Naive thymus-derived CD4-positive, alpha-beta T cell (primary cell): ENCODE measurements around the gene SCCPDH. TPM values are rescaled to one million over a fixed set of nuclear protein-coding genes. Genes with fewer than 3 reads are reported as not detected.

Experiments used
- ATAC-seq: fragments of 150-1000 bp; cut with Tn5 transposase; 2 replicates; pipeline ENCODE4 v1.10.0; 2021; ENCODE audit warnings: mild to moderate bottlenecking, moderate library complexity
- CTCF ChIA-PET: fragments of 350-600 bp; sonication (Branson Sonifier 250); formaldehyde crosslinking; loops from one replicate; lab custom pipeline; 2021; ENCODE audit warnings: antibody characterized with exemption; lab: Charles Lee
- POLR2A ChIA-PET: fragments of 350-600 bp; sonication (Branson Sonifier 250); formaldehyde crosslinking; loops from one replicate; lab custom pipeline; 2021; ENCODE audit warnings: antibody characterized with exemption, inconsistent platforms; lab: Charles Lee
- DNase-seq, 9 donors: peaks; one replicate each; pipeline versions ENCODE4 v3.0.0 to v3.0.0-alpha.2; 2020 to 2022; ENCODE audit warnings: mixed read lengths in 1 of 9
- H3K27ac ChIP-seq: one replicate; pipeline ENCODE4 v1.7.0; 2013; ENCODE audit warnings: mild to moderate bottlenecking, low read depth, low read length, moderate library complexity
- H3K27me3 ChIP-seq, 2 donors: one replicate each; pipeline ENCODE4 v1.7.0; 2013; ENCODE audit warnings: low read length in 2 of 2, mild to moderate bottlenecking in 2 of 2, moderate library complexity in 2 of 2; ENCODE audit not compliant: control insufficient read depth in 2 of 2, insufficient read depth in 2 of 2
- H3K36me3 ChIP-seq, 3 experiments: 1 replicate in 2 of 3; 2 replicates in 1 of 3; pipeline ENCODE4 v1.7.0; 2013; ENCODE audit warnings: low read length in 3 of 3, mild to moderate bottlenecking in 3 of 3, moderate library complexity in 1 of 3; ENCODE audit not compliant: insufficient read depth in 3 of 3, control insufficient read depth in 2 of 3
- H3K4me1 ChIP-seq, 2 donors: one replicate each; pipeline ENCODE4 v1.7.0; 2013; ENCODE audit warnings: low read length in 2 of 2, mild to moderate bottlenecking in 2 of 2, moderate library complexity in 1 of 2; ENCODE audit not compliant: control insufficient read depth in 2 of 2, insufficient read depth in 2 of 2
- H3K4me3 ChIP-seq: 2 replicates; pipeline ENCODE4 v1.7.0; 2013; ENCODE audit warnings: mild to moderate bottlenecking, low read length
- H3K9me3 ChIP-seq, 3 experiments: 1 replicate in 2 of 3; 2 replicates in 1 of 3; pipeline ENCODE4 v1.7.0; 2013; ENCODE audit warnings: low read length in 3 of 3; ENCODE audit not compliant: control insufficient read depth in 2 of 3
- H3K27ac Mint-ChIP-seq, 9 donors: one replicate each; pipeline ENCODE4 v1.8.0; 2020 to 2022; ENCODE audit warnings: mixed read lengths in 9 of 9, mild to moderate bottlenecking in 8 of 9, moderate library complexity in 5 of 9, inconsistent platforms in 2 of 9
- H3K27me3 Mint-ChIP-seq, 5 donors: one replicate each; pipeline ENCODE4 v1.8.0; 2021 to 2022; ENCODE audit warnings: mixed read lengths in 5 of 5, mild to moderate bottlenecking in 1 of 5
- H3K36me3 Mint-ChIP-seq, 5 donors: one replicate each; pipeline ENCODE4 v1.8.0; 2020 to 2022; ENCODE audit warnings: mixed read lengths in 5 of 5, mild to moderate bottlenecking in 3 of 5, inconsistent platforms in 1 of 5
- H3K4me1 Mint-ChIP-seq, 7 donors: one replicate each; pipeline ENCODE4 v1.8.0; 2020 to 2022; ENCODE audit warnings: mixed read lengths in 7 of 7, mild to moderate bottlenecking in 3 of 7, inconsistent platforms in 1 of 7
- H3K4me3 Mint-ChIP-seq, 10 donors: one replicate each; pipeline ENCODE4 v1.8.0; 2020 to 2022; ENCODE audit warnings: mild to moderate bottlenecking in 10 of 10, mixed read lengths in 10 of 10, moderate library complexity in 6 of 10, inconsistent platforms in 2 of 10
- H3K9me3 Mint-ChIP-seq, 11 donors: one replicate each; pipeline ENCODE4 v1.8.0; 2020 to 2022; ENCODE audit warnings: mixed read lengths in 11 of 11, mild to moderate bottlenecking in 4 of 11, inconsistent platforms in 1 of 11, moderate library complexity in 1 of 11
- intact Hi-C, 2 donors: fragments of 100-400 bp; cut with micrococcal nuclease; formaldehyde crosslinking; loops; one replicate each; pipeline ENCODE4 v1.15.1; 2023
- polyA plus RNA-seq, 2 donors: library from polyadenylated mRNA; unstranded; fragments of 300-500 nt; fragmentation: Illumina TruSeq; gene quantifications; one replicate each; pipeline ENCODE4 v1.2.3, GENCODE V29; 2021
- total RNA-seq, 6 experiments: library from RNA in 5 of 6; stranded (reverse) in 5 of 6; gene quantifications; 1 replicate in 5 of 6; 2 replicates in 1 of 6; pipeline ENCODE4 v1.2.3 and lab custom pipeline; 2021 to 2026

Gene SCCPDH
- total and polyA plus RNA-seq, 7 experiments from 2014 or later: 3.5 to 14.5 (median 5.3) TPM

- peaks cover 0 to 26% (median 13%) of the 10 kb centered on the region in 5 donors for H3K36me3 Mint-ChIP-seq
- H3K9me3 Mint-ChIP-seq: peaks cover 0 to 20% (median 6%) of the 10 kb centered on the region in 11 donors
- CTCF ChIA-PET: interaction anchor here (0.6 to 0.7 kb wide), 2 partner anchors 279 to 1746 kb away, joined by 3 read pairs; no protein-coding TSS in a partner anchor
- DNase-seq (no peak), ATAC-seq (no peak)
- no peak overlapping the region for H3K27ac Mint-ChIP-seq
- POLR2A ChIA-PET: no interaction called here
- H3K27ac ChIP-seq: no peak overlapping the region
- H3K9me3 ChIP-seq: no peaks in the 10 kb centered on the region
- H3K4me3 ChIP-seq: no peak overlapping the region
- H3K4me1 ChIP-seq: no peaks in the 10 kb centered on the region
- H3K4me3 Mint-ChIP-seq: no peak overlapping the region
- H3K27me3 ChIP-seq: no peaks in the 10 kb centered on the region
- H3K27me3 Mint-ChIP-seq: no peaks in the 10 kb centered on the region
- H3K4me1 Mint-ChIP-seq: peaks cover 0 to 4% (median 0%) of the 10 kb centered on the region in 7 donors
- intact Hi-C loops: no loop called here
- no peaks in the 10 kb centered on the region for H3K36me3 ChIP-seq
These were observed 23.8 kb downstream of the SCCPDH start for GRCh38 chr1:246748006-246748405.

DNA sequence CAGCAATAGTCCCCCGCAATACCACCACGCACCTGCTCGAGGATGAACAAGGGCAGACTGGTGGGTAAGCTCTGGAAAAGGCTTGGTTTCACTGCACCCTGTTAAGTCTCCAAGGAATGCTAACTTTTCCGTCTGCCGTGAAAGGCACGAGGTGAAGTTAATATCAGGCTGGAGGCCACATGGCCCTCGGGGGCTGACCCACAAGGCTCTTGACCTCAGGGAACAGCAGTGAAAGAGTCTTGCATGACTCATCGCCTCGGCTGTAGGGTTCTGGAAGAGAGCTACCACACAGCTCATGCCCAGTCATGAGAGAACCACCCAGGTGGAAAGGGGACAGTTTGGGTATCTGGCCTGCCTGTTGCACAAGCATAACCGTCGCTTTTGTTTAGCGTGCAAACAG, 24.7 kb downstream of the SCCPDH start:
- Histone ChIP-seq H3K4me3 (no peak overlapping the region), H3K27me3 (no peaks in the 10 kb centered on the region), H3K9me3 (no peaks in the 10 kb centered on the region), H3K4me1 (no peaks in the 10 kb centered on the region), H3K27ac (no peak overlapping the region), H3K36me3 (no peaks in the 10 kb centered on the region)
- Mint-ChIP-seq H3K4me3 (no peak overlapping the region), H3K9me3 (peaks cover 0 to 14% (median 3%) of the 10 kb centered on the region in 11 donors), H3K4me1 (peaks cover 0 to 4% (median 0%) of the 10 kb centered on the region in 7 donors), H3K27me3 (no peaks in the 10 kb centered on the region), H3K27ac (no peak overlapping the region), H3K36me3 (peaks cover 0 to 21% (median 6%) of the 10 kb centered on the region in 5 donors)
- ChIA-PET POLR2A (no interaction called here), CTCF (no interaction called here)
- intact Hi-C loops: no loop called here
- DNase-seq (no peak), ATAC-seq (no peak)

- ATAC-seq: no peak
- Mint-ChIP-seq H3K4me3 (no peak overlapping the region), H3K36me3 (peaks cover 0 to 12% (median 1%) of the 10 kb centered on the region in 5 donors), H3K4me1 (no peaks in the 10 kb centered on the region), H3K27me3 (no peaks in the 10 kb centered on the region), H3K9me3 (peaks cover 0 to 5% (median 3%) of the 10 kb centered on the region in 11 donors), H3K27ac (no peak overlapping the region)
- no peaks in the 10 kb centered on the region for H3K36me3 ChIP-seq
- CTCF ChIA-PET: no interaction called here
- intact Hi-C loops: loop anchor here in 1 of 2 donors (10.0 kb wide), 1 partner anchor 186 kb away; the partner anchor contains the start of genes CNST and TFB2M
- no peaks in the 10 kb centered on the region for H3K4me1 ChIP-seq
- H3K27ac ChIP-seq: no peak overlapping the region
- POLR2A ChIA-PET: no interaction called here
- H3K9me3 ChIP-seq: no peaks in the 10 kb centered on the region
- no peaks in the 10 kb centered on the region for H3K27me3 ChIP-seq
- no peak overlapping the region for H3K4me3 ChIP-seq
- no peak for DNase-seq
These were observed 26.5 kb downstream of the SCCPDH start for GRCh38 chr1:246750752-246751151.

DNA sequence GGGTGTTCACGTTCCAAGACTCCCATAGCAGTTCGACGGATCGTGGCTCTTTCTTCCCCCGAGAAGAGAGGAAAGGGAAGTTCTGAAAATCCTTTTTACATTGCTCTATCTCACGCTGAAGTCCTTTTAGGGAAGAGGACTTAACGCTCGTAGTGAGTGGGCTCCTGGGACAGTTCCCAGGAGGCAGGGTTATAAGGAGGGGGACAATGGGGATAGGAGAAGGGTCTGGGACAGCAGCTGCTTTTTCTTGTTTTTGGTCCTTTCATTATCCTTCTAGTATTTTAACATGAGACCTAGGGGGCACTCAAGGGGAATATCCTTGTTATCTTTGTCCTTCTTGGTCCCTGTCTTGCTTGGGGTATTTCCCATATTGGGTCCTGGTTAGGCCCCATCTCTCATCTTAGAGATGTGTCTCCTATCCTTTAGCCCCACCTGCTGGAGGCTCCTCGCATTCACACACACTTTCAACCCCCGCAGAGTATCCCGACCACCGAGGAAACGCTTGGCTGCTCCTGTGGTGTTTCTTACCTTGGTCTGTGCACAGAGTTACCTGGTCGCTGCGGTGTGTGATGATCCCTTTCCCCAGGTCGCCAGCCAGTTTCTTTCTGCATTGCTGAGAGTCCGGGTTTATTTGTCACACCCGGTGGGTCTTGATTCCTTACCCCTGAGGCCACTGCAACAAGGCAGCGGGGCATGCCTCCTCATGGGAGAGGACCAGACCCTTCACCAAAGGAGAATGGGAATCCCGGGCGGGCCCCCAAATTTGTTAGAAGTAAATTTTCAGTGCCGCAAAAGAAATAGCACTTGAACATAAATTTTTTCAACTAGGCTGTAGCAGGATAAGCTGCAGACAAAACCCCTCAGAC, 29.7 kb downstream of the SCCPDH start:
- CTCF ChIA-PET: no interaction called here
- H3K9me3 Mint-ChIP-seq: no peaks in the 10 kb centered on the region
- POLR2A ChIA-PET: no interaction called here

DNA sequence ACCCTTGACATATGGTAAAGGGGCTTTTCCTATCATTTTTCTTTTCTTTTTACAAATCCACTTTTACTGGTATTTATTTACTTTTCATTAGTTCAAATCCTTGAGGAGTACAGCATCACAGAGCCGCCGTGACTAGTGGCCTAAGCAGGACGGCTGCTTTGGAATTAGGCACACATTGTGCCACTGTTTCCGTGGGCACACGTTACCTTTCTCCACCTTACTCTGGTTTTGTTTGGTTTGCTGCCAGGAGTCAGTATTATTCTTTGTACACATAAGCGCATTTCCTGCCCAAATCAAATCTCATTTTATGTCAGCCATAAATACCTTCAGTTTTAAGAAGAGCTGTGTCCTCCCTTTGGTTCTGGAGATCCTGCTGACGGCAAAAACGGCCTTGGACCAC, 31.2 kb downstream of the SCCPDH start:
- ATAC-seq (no peak), DNase-seq (no peak)
- Mint-ChIP-seq H3K9me3 (no peaks in the 10 kb centered on the region), H3K27ac (no peak overlapping the region), H3K27me3 (no peaks in the 10 kb centered on the region), H3K36me3 (peaks cover 0 to 3% (median 2%) of the 10 kb centered on the region in 5 donors), H3K4me1 (peaks cover 0 to under 1% (median 0%) of the 10 kb centered on the region in 7 donors), H3K4me3 (no peak overlapping the region)
- ChIA-PET CTCF (no interaction called here), POLR2A (no interaction called here)
- intact Hi-C loops: loop anchor here (2.0 to 10.0 kb wide), 2 partner anchors 57 to 191 kb away; partner anchors contain the start of genes CNST (in 1 of the 2) and TFB2M (in 1 of the 2)
- no peak overlapping the region for H3K27ac ChIP-seq
- H3K4me3 ChIP-seq: no peak overlapping the region
- H3K27me3 ChIP-seq: no peaks in the 10 kb centered on the region
- no peaks in the 10 kb centered on the region for H3K9me3 ChIP-seq
- H3K36me3 ChIP-seq: no peaks in the 10 kb centered on the region
- no peaks in the 10 kb centered on the region for H3K4me1 ChIP-seq

More for the DNA sequence above, 29.7 kb downstream of the SCCPDH start:
- no peak overlapping the region for H3K4me3 Mint-ChIP-seq
- Histone ChIP-seq H3K9me3 (no peaks in the 10 kb centered on the region), H3K4me1 (no peaks in the 10 kb centered on the region), H3K27me3 (no peaks in the 10 kb centered on the region), H3K27ac (no peak overlapping the region), H3K36me3 (no peaks in the 10 kb centered on the region), H3K4me3 (no peak overlapping the region)
- H3K4me1 Mint-ChIP-seq: no peaks in the 10 kb centered on the region
- H3K36me3 Mint-ChIP-seq: no peaks in the 10 kb centered on the region
- peak; percentile 20 to 55 (median 44) for DNase-seq
- H3K27me3 Mint-ChIP-seq: no peaks in the 10 kb centered on the region
- intact Hi-C loops: loop anchor here (1.0 to 10.0 kb wide), 4 partner anchors 55 to 257 kb away; partner anchors contain the start of genes CNST (in 1 of the 2) and TFB2M (in 1 of the 2)
- peak; percentile 81 for ATAC-seq
- no peak overlapping the region for H3K27ac Mint-ChIP-seq

GRCh38 chr1:246760422-246761347, 36.5 kb downstream of the SCCPDH start:
- Mint-ChIP-seq H3K4me3 (no peak overlapping the region), H3K36me3 (peaks cover 0 to 15% (median 11%) of the 10 kb centered on the region in 5 donors), H3K4me1 (peaks cover 0 to 1% (median 0%) of the 10 kb centered on the region in 7 donors), H3K27me3 (no peaks in the 10 kb centered on the region), H3K27ac (no peak overlapping the region), H3K9me3 (no peaks in the 10 kb centered on the region)
- Histone ChIP-seq H3K9me3 (no peaks in the 10 kb centered on the region), H3K27me3 (no peaks in the 10 kb centered on the region), H3K4me3 (no peak overlapping the region), H3K27ac (no peak overlapping the region), H3K36me3 (peaks cover 0 to 4% (median 0%) of the 10 kb centered on the region in 3 experiments), H3K4me1 (no peaks in the 10 kb centered on the region)
- ChIA-PET CTCF (no interaction called here), POLR2A (no interaction called here)
- intact Hi-C loops: no loop called here
- no peak for DNase-seq
- no peak for ATAC-seq
